Tibial artery (tissue), 4 donors: ENCODE data around the gene OR2M5.

ENCODE experiments used
- DNase-seq, 2 donors: peaks; one replicate each; pipeline ENCODE4 v3.0.0-alpha.2; 2019
- H3K27ac ChIP-seq, 2 donors: fragments of 200-600 bp; sonication (generic) in 1 of 2; 1 replicate in 1 of 2; 2 replicates in 1 of 2; pipeline ENCODE4 v1.5.1; 2018 to 2019; ENCODE audit warnings: mild to moderate bottlenecking in 1 of 2
- H3K27me3 ChIP-seq, 2 donors: fragments of 200-600 bp; sonication (generic) in 1 of 2; one replicate each; pipeline versions ENCODE4 v1.5.1 to v1.6.0; 2016 to 2019
- H3K36me3 ChIP-seq, 3 donors: fragments of 200-600 bp; sonication (generic) in 2 of 3; one replicate each; pipeline ENCODE4 v1.5.1; 2016 to 2019; ENCODE audit warnings: mild to moderate bottlenecking in 2 of 3
- H3K4me1 ChIP-seq, 4 donors: fragments of 200-600 bp; sonication (generic) in 2 of 4; 1 replicate in 3 of 4; 2 replicates in 1 of 4; pipeline ENCODE4 v1.5.1; 2016 to 2019
- H3K4me3 ChIP-seq, 2 donors: fragments of 200-600 bp; sonication (generic) in 1 of 2; 1 replicate in 1 of 2; 2 replicates in 1 of 2; pipeline ENCODE4 v1.5.1; 2018 to 2019; ENCODE audit warnings: mild to moderate bottlenecking in 2 of 2
- H3K9me3 ChIP-seq, 3 donors: fragments of 200-600 bp; sonication (generic) in 1 of 3; one replicate each; pipeline ENCODE4 v1.5.1; 2016 to 2019
- intact Hi-C: fragments of 100-400 bp; cut with DNase I; formaldehyde crosslinking; loops from one replicate; pipeline ENCODE4 v1.15.0; 2023; ENCODE audit warnings: low total_unique reads
- TF ChIP-seq, protein P1 (sequence below), 2 experiments: fragments of 200-600 bp in 1 of 2; fragments of 450-650 bp in 1 of 2; IDR thresholded peaks; one replicate each; pipeline ENCODE4 v1.5.1; 2017 to 2019; ENCODE audit warnings: antibody characterized with exemption in 2 of 2, mild to moderate bottlenecking in 1 of 2, moderate library complexity in 1 of 2

Gene OR2M5

GRCh38 chr1:248187363-248187762, 42.4 kb downstream of the OR2M5 start:
- Histone ChIP-seq H3K4me1 (no peaks in the 10 kb centered on the region), H3K9me3 (no peaks in the 10 kb centered on the region), H3K27me3 (no peaks in the 10 kb centered on the region), H3K4me3 (no peak overlapping the region), H3K36me3 (no peaks in the 10 kb centered on the region), H3K27ac (no peak overlapping the region)
- intact Hi-C loops = no loop called here
- TF ChIP-seq, protein P1, sequence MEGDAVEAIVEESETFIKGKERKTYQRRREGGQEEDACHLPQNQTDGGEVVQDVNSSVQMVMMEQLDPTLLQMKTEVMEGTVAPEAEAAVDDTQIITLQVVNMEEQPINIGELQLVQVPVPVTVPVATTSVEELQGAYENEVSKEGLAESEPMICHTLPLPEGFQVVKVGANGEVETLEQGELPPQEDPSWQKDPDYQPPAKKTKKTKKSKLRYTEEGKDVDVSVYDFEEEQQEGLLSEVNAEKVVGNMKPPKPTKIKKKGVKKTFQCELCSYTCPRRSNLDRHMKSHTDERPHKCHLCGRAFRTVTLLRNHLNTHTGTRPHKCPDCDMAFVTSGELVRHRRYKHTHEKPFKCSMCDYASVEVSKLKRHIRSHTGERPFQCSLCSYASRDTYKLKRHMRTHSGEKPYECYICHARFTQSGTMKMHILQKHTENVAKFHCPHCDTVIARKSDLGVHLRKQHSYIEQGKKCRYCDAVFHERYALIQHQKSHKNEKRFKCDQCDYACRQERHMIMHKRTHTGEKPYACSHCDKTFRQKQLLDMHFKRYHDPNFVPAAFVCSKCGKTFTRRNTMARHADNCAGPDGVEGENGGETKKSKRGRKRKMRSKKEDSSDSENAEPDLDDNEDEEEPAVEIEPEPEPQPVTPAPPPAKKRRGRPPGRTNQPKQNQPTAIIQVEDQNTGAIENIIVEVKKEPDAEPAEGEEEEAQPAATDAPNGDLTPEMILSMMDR (IDR thresholded peaks at IDR 0.05) = no peak
- no peak for DNase-seq

DNA sequence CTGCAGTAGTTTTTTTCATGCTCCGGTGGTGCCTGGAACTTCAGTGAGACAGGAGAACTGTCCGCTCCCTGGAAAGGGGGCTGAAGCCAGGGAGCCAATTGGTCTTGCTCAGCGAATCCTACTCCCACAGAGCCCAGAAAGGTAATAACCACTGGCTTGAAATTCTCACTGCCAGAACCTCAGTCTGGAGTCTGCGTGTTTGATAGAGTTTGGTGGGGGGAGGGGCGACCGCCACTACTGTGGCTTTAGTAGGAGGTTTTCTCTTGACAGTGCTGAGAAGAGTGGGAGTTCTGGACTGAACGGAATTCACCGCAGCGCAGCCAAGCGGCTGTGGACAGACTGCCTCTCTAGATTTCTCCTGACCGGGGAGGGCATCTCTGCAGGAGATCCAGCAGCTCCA, 44.1 kb downstream of the OR2M5 start:
- H3K27ac ChIP-seq = no peak overlapping the region
- H3K4me1 ChIP-seq = no peaks in the 10 kb centered on the region
- TF ChIP-seq, protein P1 (IDR thresholded peaks at IDR 0.05) = no peak
- intact Hi-C loops = no loop called here
- DNase-seq = no peak
- no peak overlapping the region for H3K4me3 ChIP-seq
- H3K36me3 ChIP-seq = no peaks in the 10 kb centered on the region
- no peaks in the 10 kb centered on the region for H3K9me3 ChIP-seq
- no peaks in the 10 kb centered on the region for H3K27me3 ChIP-seq

DNA sequence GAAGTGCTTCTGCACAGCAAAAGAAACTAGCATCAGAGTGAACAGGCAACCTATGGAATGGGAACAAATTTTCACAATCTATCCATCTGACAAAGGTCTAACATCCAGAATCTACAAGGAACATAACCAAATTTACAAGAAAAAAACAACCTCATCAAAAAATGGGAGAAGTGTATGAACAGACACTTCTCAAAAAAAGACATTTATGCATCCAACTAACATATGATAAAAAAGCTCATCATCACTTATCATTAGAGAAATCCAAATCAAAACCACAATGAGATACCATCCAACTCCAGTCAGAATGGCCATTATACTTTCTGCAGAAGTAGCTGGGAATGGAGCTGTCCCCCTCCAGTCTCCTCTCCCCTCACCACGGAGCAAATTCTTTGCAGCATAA, 49.2 kb downstream of the OR2M5 start:
- Histone ChIP-seq H3K27me3 (no peaks in the 10 kb centered on the region), H3K27ac (no peak overlapping the region), H3K9me3 (no peaks in the 10 kb centered on the region), H3K36me3 (no peaks in the 10 kb centered on the region), H3K4me1 (no peaks in the 10 kb centered on the region), H3K4me3 (no peak overlapping the region)
- TF ChIP-seq, protein P1 (IDR thresholded peaks at IDR 0.05) = no peak
- intact Hi-C loops = no loop called here
- no peak for DNase-seq
